ENCODE measurements around the gene COL11A1. TPM values are rescaled to one million over a fixed set of nuclear protein-coding genes. Genes with fewer than 3 reads are reported as not detected.

The COL11A1 gene
- total and polyA plus RNA-seq, 2 donors (not counting 3 experiments of a cell fraction or from before 2014, with no cell fraction given): not detected

DNA sequence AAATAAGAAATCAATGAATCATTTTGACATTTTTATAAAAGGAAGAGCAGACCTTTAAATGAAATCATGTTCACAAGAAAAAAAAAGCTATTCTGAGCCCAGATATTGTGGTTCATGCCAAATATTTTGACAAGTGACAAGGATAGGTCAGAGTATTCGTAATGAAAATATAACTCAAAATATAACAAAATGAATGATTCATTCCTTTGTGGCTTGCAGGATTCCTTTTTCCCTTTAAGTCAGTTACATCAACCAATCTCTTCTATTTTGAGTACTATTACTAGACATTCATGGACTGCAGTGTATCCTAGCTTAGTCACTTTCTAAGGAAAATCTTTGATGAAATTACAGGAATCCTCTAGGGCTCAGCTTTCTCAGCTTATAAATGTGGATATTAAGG lies 188.7 kb downstream of the COL11A1 start:
- dilution Hi-C loops (cut with MboI; ENCODE audit: extremely low pct_ligation_motif_present, low sequenced_read_pairs) (no loop called here), intact Hi-C loops (cut with micrococcal nuclease) (no loop called here)
- BruUV-seq (replicated peaks): no TSS peak
- Histone ChIP-seq H3K36me3 (ENCODE audit: control insufficient read depth in 2 of 2, extremely low read depth in 1 of 2, insufficient read depth in 2 of 2, low read length in 2 of 2) (no peaks in the 10 kb centered on the region), H3K27me3 (ENCODE audit: control insufficient read depth in 2 of 2, insufficient read depth in 2 of 2, low read length in 2 of 2) (no peaks in the 10 kb centered on the region), H3K79me2 (ENCODE audit: control insufficient read depth, insufficient read depth, low read length) (no peaks in the 10 kb centered on the region), H3K4me3 (replicated peaks in 1 of 3; ENCODE audit: insufficient read depth in 1 of 3, low read depth in 1 of 3, low read length in 3 of 3) (no peak overlapping the region), H2AFZ (ENCODE audit: low read depth, low read length) (no peak overlapping the region), H3K4me1 (ENCODE audit: control insufficient read depth, extremely low read depth, insufficient read depth, low read length) (no peaks in the 10 kb centered on the region), H3K9me3 (replicated peaks; ENCODE audit: control insufficient read depth, insufficient read depth, low read length) (no peaks in the 10 kb centered on the region), H3K27ac (ENCODE audit: insufficient read depth, low read depth, low read length) (no peak overlapping the region), H3K9ac (replicated peaks; ENCODE audit: extremely low read depth, insufficient read depth, low read length) (no peak overlapping the region), H4K20me1 (replicated peaks; ENCODE audit: control insufficient read depth, extremely low read depth, insufficient read depth, low read length) (no peaks in the 10 kb centered on the region), H3K9me1 (replicated peaks; ENCODE audit: control insufficient read depth, extremely low read depth, insufficient read depth, low read length) (no peaks in the 10 kb centered on the region), H3K4me2 (ENCODE audit: insufficient read depth, low read length) (no peak overlapping the region)
- no peak for DNase-seq (ENCODE audit: low read depth, low spot score)
- FAIRE-seq: no peak
- CTCF ChIA-PET: interaction anchor here (1.4 kb wide), 1 partner anchor 51 kb away, joined by 4 read pairs; no protein-coding TSS in a partner anchor
- TF ChIP-seq JUN (IDR thresholded peaks at IDR 0.05; ENCODE audit: borderline replicate concordance, insufficient read depth, insufficient read length, low read depth) (no peak), FOS (IDR thresholded peaks at IDR 0.05; ENCODE audit: borderline replicate concordance, insufficient read depth, low read length) (no peak), MYC (IDR thresholded peaks at IDR 0.05; ENCODE audit: low read depth, low read length) (no peak), POLR2A (IDR thresholded peaks at IDR 0.05; ENCODE audit: low read depth, low read length) (no peak), EZH2 (IDR thresholded peaks at IDR 0.05; ENCODE audit: borderline replicate concordance, low read depth, low read length, severe bottlenecking) (no peak), POLR2AphosphoS5 (IDR thresholded peaks at IDR 0.05; ENCODE audit: insufficient read depth, low read depth, low read length) (no peak), GATA2 (IDR thresholded peaks at IDR 0.05; ENCODE audit: insufficient read depth, insufficient read length, low read depth, low read length) (no peak)
- TF ChIP-seq, protein P1, sequence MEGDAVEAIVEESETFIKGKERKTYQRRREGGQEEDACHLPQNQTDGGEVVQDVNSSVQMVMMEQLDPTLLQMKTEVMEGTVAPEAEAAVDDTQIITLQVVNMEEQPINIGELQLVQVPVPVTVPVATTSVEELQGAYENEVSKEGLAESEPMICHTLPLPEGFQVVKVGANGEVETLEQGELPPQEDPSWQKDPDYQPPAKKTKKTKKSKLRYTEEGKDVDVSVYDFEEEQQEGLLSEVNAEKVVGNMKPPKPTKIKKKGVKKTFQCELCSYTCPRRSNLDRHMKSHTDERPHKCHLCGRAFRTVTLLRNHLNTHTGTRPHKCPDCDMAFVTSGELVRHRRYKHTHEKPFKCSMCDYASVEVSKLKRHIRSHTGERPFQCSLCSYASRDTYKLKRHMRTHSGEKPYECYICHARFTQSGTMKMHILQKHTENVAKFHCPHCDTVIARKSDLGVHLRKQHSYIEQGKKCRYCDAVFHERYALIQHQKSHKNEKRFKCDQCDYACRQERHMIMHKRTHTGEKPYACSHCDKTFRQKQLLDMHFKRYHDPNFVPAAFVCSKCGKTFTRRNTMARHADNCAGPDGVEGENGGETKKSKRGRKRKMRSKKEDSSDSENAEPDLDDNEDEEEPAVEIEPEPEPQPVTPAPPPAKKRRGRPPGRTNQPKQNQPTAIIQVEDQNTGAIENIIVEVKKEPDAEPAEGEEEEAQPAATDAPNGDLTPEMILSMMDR (IDR thresholded peaks at IDR 0.05; ENCODE audit: extremely low read depth in 1 of 2, insufficient read depth in 1 of 2, low read depth in 1 of 2, low read length in 2 of 2): no peak
- TF ChIP-seq, protein P2, sequence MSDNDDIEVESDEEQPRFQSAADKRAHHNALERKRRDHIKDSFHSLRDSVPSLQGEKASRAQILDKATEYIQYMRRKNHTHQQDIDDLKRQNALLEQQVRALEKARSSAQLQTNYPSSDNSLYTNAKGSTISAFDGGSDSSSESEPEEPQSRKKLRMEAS (IDR thresholded peaks at IDR 0.05; ENCODE audit: insufficient read depth, insufficient read length): no peak
- POLR2A ChIA-PET: no interaction called here
